ES-I3 (cell line): Measurements from ENCODE around the gene PCDHGC3.

Experiments used
- H3K36me3 ChIP-seq: 2 replicates; pipeline ENCODE4 v1.6.1; 2013; ENCODE audit warnings: mild to moderate bottlenecking, low read length, control low read depth, moderate library complexity; ENCODE audit not compliant: insufficient read depth
- H3K4me1 ChIP-seq: 2 replicates; pipeline ENCODE4 v1.6.1; 2013; ENCODE audit warnings: mild to moderate bottlenecking, control low read depth, low read length; ENCODE audit not compliant: insufficient read depth
- H3K9ac ChIP-seq: 2 replicates; pipeline ENCODE4 v1.6.1; 2013; ENCODE audit warnings: low read depth, mild to moderate bottlenecking, low read length, moderate library complexity
- H3K9me3 ChIP-seq: 2 replicates; pipeline ENCODE4 v1.6.1; 2013; ENCODE audit warnings: mild to moderate bottlenecking, low read length, moderate library complexity; ENCODE audit not compliant: control insufficient read depth, insufficient read depth

The PCDHGC3 gene

DNA sequence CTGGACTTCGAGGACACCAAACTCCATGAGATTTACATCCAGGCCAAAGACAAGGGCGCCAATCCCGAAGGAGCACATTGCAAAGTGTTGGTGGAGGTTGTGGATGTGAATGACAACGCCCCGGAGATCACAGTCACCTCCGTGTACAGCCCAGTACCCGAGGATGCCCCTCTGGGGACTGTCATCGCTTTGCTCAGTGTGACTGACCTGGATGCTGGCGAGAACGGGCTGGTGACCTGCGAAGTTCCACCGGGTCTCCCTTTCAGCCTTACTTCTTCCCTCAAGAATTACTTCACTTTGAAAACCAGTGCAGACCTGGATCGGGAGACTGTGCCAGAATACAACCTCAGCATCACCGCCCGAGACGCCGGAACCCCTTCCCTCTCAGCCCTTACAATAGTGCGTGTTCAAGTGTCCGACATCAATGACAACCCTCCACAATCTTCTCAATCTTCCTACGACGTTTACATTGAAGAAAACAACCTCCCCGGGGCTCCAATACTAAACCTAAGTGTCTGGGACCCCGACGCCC, 1.3 kb downstream of the PCDHGC3 start:
- H3K4me1 ChIP-seq = no peaks in the 10 kb centered on the region
- H3K9me3 ChIP-seq = no peaks in the 10 kb centered on the region
- H3K9ac ChIP-seq = peak overlapping the region; percentile 66; the same call in 1 of the 2 replicates
- no peaks in the 10 kb centered on the region for H3K36me3 ChIP-seq

GRCh38 chr5:141477815-141478214, 2.0 kb downstream of the PCDHGC3 start:
- H3K36me3 ChIP-seq = no peaks in the 10 kb centered on the region
- H3K9me3 ChIP-seq = no peaks in the 10 kb centered on the region
- no peak overlapping the region for H3K9ac ChIP-seq
- H3K4me1 ChIP-seq = no peaks in the 10 kb centered on the region

DNA sequence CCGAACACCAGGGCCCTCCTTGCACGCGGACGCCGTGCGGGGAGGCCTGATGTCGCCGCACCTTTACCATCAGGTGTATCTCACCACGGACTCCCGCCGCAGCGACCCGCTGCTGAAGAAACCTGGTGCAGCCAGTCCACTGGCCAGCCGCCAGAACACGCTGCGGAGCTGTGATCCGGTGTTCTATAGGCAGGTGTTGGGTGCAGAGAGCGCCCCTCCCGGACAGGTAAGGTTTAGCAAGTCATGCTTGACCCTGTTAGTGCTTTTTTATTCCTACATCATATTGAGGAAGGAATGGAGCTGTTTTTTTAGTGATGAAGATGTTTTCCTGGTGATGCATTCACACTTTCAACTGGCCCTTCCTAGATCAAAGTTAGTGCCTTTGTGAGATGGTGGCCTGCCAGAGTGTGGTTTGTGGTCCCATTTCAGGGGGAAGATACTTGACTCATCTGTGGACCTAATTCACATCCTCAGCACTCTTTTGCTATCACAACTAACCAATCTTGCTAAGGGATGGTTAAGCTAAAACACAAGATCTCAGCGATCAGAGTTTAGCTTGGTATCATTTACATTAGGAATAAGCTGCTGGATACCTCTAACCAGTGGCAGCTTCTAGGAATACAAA, 2.7 kb downstream of the PCDHGC3 start:
- H3K4me1 ChIP-seq = peaks cover 2% of the 10 kb centered on the region; the same call in 1 of the 2 replicates
- H3K9me3 ChIP-seq = no peaks in the 10 kb centered on the region
- no peaks in the 10 kb centered on the region for H3K36me3 ChIP-seq
- H3K9ac ChIP-seq = no peak overlapping the region

DNA sequence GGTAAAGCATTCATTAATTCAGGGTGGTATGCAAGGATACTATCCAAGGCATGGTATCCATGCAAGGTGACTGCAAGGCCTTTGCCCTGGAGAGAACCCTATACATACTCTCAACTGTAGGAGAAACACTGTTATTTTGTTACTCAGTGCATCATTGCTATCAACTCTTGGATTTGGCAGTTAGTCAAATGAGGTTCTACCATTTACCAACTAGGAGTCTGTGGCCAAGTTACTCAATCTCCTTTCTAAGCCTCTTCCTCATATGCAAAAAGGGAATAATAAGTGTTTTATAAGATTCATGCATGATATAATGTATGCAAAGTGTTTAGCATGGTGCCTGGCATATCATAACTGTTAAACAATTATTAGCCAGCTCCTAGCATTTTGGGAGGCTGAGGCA, 4.0 kb downstream of the PCDHGC3 start:
- no peaks in the 10 kb centered on the region for H3K36me3 ChIP-seq
- peaks cover 12% of the 10 kb centered on the region; the same call in 1 of the 2 replicates for H3K4me1 ChIP-seq
- no peak overlapping the region for H3K9ac ChIP-seq
- no peaks in the 10 kb centered on the region for H3K9me3 ChIP-seq

- H3K9ac ChIP-seq = peak overlapping the region; percentile 70; the same call in 1 of the 2 replicates
- H3K9me3 ChIP-seq = no peaks in the 10 kb centered on the region
- no peaks in the 10 kb centered on the region for H3K36me3 ChIP-seq
- peaks cover 21% of the 10 kb centered on the region for H3K4me1 ChIP-seq
Observed at GRCh38 chr5:141483902-141484301, 8.1 kb downstream of the PCDHGC3 start.

DNA sequence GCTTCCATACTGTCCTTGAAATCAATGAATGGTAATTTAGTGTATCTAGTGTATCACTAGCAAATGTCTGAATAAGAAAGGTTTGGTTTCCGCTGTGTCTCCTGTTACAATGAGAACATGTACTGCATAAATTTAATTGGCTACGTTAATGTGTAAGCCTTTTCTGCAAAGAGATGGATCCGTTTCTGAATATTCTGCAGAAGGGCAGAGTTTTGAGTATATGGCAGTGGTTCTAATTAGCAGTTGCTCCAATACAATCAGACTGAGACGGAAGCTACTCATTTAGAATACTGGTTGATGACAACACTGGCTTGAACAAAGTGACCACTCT, 8.5 kb downstream of the PCDHGC3 start:
- peaks cover 24% of the 10 kb centered on the region for H3K4me1 ChIP-seq
- H3K9ac ChIP-seq = peak overlapping the region; percentile 70; the same call in 1 of the 2 replicates
- H3K9me3 ChIP-seq = no peaks in the 10 kb centered on the region
- no peaks in the 10 kb centered on the region for H3K36me3 ChIP-seq

GRCh38 chr5:141484641-141485311, 9.0 kb downstream of the PCDHGC3 start, which contains the start of gene PCDHGC4:
Gene PCDHGC4, plus strand, starts transcription at chr5:141485030. Its CDS starts 144 bp downstream, at chr5:141485174.
- peaks cover 25% of the 10 kb centered on the region for H3K4me1 ChIP-seq
- peak within 1 kb of the TSS; percentile 70 for H3K9ac ChIP-seq
- H3K9me3 ChIP-seq = no peaks in the 10 kb centered on the region
- H3K36me3 ChIP-seq = no peaks in the 10 kb centered on the region

GRCh38 chr5:141485321-141486055, 9.7 kb downstream of the PCDHGC3 start:
- peak overlapping the region; percentile 70 for H3K9ac ChIP-seq
- no peaks in the 10 kb centered on the region for H3K36me3 ChIP-seq
- H3K4me1 ChIP-seq = peaks cover 25% of the 10 kb centered on the region
- H3K9me3 ChIP-seq = no peaks in the 10 kb centered on the region

GRCh38 chr5:141486091-141486490, 10.3 kb downstream of the PCDHGC3 start:
- Histone ChIP-seq H3K9me3 (no peaks in the 10 kb centered on the region), H3K4me1 (peaks cover 25% of the 10 kb centered on the region), H3K9ac (0 out of 2 replicates have a peak overlapping the region, but pooled peaks have one; percentile 70), H3K36me3 (no peaks in the 10 kb centered on the region)

GRCh38 chr5:141487131-141487530, 11.4 kb downstream of the PCDHGC3 start:
- Histone ChIP-seq H3K4me1 (peaks cover 25% of the 10 kb centered on the region), H3K9me3 (no peaks in the 10 kb centered on the region), H3K9ac (no peak overlapping the region), H3K36me3 (no peaks in the 10 kb centered on the region)

DNA sequence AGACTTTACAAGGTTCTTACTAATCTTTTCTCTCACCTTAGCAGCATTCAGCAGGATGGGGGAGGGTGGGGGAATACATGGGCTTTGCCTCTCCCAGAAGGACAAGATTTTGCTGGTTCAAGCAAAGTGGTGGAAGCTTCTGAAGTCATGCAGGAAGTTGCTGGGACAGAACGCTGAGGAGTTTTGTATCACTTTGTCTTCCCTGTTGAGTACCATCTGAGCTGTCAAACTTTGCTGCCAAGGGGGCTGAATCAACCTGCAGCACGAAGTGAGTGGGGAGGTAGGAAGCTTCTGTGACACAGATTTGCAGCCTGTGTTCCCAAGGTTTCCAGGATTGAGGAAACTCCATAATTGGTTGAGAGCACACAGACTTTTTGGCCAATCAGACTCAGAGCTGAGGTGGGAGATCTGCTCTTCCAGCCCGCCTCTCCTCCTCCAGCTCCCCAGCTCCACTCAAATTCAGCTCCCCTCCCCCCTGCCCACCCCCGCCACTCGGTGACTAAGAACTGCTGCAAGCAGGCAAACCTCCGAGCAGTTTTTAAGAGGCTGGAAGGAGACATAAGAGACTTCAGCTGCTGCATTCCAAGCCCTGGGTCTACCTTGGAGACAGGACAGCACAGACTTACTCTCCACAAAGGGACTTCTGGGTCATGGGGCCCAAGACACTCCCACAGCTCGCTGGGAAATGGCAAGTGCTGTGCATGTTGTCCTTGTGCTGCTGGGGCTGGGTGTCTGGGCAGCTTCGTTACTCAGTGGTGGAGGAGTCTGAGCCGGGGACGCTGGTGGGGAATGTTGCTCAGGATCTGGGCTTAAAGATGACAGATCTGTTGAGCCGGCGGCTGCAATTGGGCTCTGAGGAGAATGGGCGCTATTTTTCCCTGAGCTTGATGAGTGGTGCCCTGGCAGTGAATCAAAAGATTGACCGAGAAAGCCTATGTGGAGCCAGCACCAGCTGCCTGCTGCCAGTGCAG, 13.1 kb downstream of the PCDHGC3 start, which contains the start of gene PCDHGC5:
Gene PCDHGC5 (plus strand): TSS at position 491 of the 971 bp plus-strand sequence. CDS start 160 bp downstream, at position 651.
- peaks cover 24% of the 10 kb centered on the region for H3K4me1 ChIP-seq
- H3K9ac ChIP-seq = 0 out of 2 replicates have a peak within 1 kb of the TSS, but pooled peaks have one; percentile 1
- no peaks in the 10 kb centered on the region for H3K36me3 ChIP-seq
- no peaks in the 10 kb centered on the region for H3K9me3 ChIP-seq

DNA sequence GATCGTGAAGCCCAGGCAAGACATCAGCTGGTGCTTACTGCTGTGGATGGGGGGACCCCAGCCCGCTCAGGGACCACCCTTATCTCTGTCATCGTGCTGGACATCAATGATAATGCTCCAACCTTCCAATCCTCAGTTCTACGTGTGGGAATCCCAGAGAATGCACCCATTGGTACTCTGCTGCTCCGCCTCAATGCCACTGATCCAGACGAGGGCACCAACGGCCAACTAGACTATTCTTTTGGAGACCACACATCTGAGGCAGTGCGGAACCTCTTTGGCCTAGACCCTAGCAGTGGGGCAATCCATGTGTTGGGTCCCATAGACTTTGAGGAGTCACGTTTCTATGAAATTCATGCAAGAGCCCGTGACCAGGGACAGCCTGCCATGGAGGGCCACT, 14.1 kb downstream of the PCDHGC3 start:
- no peak overlapping the region for H3K9ac ChIP-seq
- no peaks in the 10 kb centered on the region for H3K9me3 ChIP-seq
- H3K4me1 ChIP-seq = peaks cover 23% of the 10 kb centered on the region
- H3K36me3 ChIP-seq = no peaks in the 10 kb centered on the region

GRCh38 chr5:141490271-141490670, 14.5 kb downstream of the PCDHGC3 start:
- H3K9me3 ChIP-seq = no peaks in the 10 kb centered on the region
- H3K36me3 ChIP-seq = no peaks in the 10 kb centered on the region
- H3K9ac ChIP-seq = no peak overlapping the region
- H3K4me1 ChIP-seq = peaks cover 23% of the 10 kb centered on the region
